Measurements from ENCODE around the gene FCSK.

DNA sequence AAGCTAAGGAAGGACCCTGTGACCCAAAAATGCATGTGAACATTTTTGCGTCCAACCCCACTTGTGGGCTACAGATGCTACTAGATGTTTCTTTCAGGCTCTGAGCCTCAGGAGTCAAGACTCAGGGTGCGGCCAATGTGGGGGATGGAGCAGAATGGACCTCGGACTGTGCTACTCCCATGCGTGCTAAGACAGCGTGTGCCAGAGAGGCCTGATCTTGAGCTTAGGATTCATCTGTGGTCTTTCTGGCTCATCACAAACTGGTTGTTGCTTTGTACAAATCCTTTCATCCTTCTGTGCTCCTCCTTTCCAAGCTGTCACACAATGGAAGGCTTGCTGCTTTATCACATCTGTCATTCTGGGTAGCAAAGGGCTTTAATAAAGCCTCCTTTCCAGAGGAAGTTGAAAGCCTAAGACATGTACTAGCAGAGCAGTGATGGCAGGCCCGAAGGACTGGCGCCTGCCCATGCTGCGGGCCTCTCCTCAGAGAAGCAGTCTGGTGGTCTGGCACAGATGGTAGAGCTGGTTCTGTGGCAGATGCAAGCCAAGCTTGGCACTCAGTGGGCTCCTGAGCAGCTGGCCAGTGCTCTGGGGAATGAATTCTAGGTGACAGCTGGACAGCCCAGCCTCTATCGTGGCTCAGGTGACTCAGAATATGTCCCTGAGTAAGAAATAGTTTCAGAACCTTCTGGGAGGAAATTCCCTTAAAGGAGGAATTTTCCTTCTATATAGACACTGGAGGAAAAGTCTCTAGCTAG is 41.2 kb downstream of the FCSK start:
- no peak for TF ChIP-seq EZH2 (IDR thresholded peaks at IDR 0.05; ENCODE audit: insufficient read depth, poor library complexity, severe bottlenecking)
- no peak for TF ChIP-seq EZH2phosphoT487 (IDR thresholded peaks at IDR 0.05; ENCODE audit: insufficient read depth, low read depth)
